Dermis microvascular lymphatic vessel endothelial cell (primary cell): Measurements from ENCODE around the gene DTWD1. TPM values are rescaled to one million over a fixed set of nuclear protein-coding genes. Genes with fewer than 3 reads are reported as not detected.
"Not testable (repeated sequence)": the region's sequence is repeated elsewhere in the genome, so short reads cannot be mapped to it uniquely, and the experiment has no call there.

Experiments
- DNase-seq, 2 donors: peaks; one replicate each; pipeline versions ENCODE4 v3.0.0 to v3.0.0-alpha.2; 2010; ENCODE audit warnings: low read depth in 2 of 2
- total RNA-seq: library from RNA; depleted of rRNA; stranded (reverse); fragments of >200 nt; gene quantifications from 2 replicates; pipeline ENCODE4 v1.2.1, GENCODE V29; 2014

Gene DTWD1
- total RNA-seq, 1 donor from 2014 or later, result 13.0 TPM

DNA sequence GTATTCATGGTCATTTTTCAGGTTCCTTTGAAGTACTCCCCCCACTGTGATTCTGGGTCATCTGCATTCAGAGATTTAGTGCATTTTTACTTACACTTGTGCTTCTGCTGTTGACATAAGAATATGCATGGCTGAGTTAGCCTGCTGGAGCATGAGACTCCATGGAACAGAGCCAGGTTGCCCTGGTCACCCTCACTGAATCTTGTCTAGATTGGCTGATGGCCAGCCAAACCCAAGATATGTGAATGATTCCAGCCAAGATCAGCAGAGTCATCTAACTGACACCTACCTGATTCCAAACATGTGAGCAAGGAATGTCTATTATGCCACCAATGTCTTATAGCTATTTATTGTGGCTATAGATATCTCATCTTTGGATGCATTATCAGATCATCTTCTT lies 25.1 kb downstream of the DTWD1 start:
- peak in 1 of 2 donors; percentile 47 for DNase-seq

- DNase-seq, result no peak
Observed at GRCh38 chr15:49646891-49647290, 26.0 kb downstream of the DTWD1 start.

GRCh38 chr15:49649987-49650386 lies 29.1 kb downstream of the DTWD1 start:
- no peak for DNase-seq

DNA sequence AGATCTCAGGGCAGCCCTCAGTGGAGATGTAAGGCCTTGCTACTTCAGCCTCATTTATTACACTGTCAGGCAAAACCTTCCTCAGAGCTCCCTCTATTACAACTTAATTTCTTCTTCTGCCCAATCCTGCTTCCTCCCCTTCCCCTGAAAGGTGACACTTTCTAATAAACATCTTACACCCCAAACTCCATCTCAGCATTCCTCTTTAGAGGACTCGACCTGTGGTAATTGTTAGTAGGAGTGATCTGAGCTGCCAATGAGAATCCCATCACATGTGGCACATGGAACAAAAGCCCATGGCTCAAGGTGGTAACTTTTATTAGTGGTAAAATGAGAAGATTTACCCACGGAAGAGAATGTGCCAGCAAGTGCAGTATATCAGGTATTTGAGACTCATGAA lies 29.8 kb downstream of the DTWD1 start:
- DNase-seq, result no peak

DNA sequence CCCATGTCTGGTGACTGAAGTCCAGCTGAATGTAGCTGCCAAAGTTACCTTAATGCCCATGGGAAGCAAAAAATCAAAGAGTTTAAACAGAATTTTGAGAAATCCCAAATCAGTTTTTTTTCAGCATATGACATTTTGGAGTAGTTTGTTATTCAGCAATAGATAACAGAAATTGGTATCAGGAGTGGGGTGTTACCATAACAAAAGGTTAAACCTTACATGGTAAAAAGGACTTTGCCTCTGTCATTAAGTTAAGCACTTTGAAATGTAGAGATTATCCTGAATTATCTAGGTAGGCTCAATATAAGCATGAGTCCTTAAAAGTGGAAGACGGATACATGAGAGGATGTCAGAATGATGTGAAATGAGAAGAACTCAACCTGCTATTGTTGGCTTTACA lies 32.1 kb downstream of the DTWD1 start:
- no peak for DNase-seq

DNA sequence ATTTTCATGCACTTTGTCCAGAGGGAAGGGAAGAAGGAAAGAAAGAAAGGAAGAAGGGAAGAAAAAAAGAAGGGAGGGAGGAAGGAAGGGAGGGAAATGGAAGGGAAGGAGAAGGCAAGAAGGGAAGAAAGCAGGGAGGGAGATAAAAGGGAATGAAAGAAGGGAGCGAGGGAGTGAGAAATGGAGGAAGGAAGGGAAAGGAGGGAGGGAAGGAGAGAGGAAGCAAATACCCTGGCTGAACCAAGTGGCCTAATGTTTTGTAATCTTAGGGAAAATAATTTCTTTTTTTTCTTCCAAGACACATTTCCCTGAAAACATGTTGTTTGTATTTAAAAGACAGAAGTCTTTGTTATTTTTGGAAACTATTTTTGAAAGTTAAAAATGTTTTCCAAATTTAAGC lies 35.9 kb downstream of the DTWD1 start:
- no peak for DNase-seq

- DNase-seq, result peak in 1 of 2 donors; percentile 19
Observed at GRCh38 chr15:49664716-49665115, 43.9 kb downstream of the DTWD1 start.

DNA sequence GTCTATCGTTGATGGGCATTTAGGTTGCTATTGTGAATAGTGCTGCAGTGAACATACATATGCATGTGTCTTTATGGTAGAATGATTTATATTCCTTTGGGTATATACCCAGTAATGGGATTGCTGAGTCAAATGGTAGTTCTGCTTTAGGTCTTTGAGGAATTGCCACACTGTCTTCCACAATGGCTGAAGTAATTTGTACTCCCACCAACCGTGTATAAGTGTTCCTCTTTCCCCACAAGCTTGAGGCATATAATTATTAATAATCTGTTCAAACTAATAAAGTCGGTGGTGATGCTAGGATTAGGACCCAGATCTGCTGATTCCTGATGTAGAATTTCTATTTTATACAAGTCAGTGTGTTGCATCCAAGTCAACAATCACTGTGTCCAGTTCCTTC lies 45.6 kb downstream of the DTWD1 start:
- DNase-seq, result not testable (repeated sequence)

DNA sequence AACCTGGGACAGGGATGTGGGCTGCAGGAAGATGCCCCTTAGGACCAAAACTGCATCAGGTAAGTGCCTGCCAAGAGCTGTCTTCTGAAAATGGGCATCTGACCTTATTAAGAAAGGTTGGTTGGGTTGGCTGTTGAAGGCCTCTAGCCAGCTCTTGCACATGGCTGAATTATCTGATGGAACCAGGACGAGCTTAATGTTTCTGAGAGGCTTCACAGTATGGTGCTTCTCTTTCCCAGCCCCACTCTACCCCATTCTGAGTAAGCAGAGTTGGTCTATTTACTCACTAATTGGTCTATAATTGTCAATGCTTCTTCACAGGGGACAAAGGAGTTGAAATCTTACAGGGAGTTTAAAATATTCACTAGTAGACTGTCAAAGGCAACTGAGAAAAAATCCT lies 48.4 kb downstream of the DTWD1 start:
- no peak for DNase-seq

DNA sequence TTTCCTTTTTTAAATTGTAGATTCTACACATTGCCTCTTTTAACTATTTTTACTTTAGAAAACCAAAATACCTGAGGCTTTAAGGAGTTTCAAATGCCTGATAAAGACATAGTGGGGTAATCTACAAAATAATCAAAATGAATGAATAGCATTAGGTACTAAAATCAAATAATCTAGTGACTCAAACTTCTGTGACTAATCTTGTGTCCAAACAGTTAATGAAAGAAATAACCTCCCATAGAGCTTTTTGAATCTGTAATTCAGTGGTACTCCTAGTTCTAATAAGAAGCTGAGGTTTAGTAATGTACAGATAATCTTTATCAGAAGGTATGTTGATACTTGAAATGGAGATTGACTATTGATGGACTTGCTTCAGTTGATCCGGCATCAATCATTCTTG lies 53.0 kb downstream of the DTWD1 start:
- no peak for DNase-seq

DNA sequence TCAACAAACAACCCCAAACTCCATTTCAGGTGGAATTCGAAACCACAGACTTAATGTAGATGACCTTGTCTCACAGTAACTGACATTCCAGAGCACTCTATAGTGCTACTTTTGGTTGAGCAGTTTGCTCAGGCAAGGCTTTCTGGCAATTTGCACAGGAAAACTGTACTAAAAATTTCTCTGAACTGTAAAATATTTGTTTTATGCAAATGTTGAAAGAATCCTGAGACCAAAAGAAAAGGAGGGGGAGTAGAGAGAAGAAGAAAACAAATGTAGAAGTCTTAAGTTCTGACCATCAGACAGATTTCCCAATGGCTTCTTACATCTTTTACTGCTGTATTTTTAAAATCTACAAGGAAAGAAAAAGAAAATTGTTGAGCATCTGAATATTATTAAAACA lies 53.5 kb downstream of the DTWD1 start:
- DNase-seq, result no peak

DNA sequence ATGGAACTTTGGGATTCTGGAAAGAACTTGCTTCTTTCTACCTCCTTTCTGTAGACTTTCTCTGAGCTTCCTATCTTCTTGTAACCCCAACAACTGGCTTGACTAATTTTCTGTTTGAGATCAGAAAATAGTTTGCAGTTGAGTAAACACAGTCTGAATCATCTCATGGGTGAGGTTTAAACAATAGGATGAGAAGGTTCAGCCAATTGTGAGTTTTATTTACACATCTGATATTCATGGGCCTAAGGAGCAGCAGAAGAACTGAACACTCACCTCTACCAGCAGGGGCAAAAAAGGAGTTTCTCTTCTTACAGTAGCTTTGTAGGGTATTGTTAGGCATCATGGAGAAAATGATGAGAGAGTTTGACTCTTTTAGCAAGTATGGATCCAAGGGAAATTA lies 54.2 kb downstream of the DTWD1 start:
- DNase-seq, result peak in 1 of 2 donors; percentile 24

GRCh38 chr15:49678655-49679054 lies 57.8 kb downstream of the DTWD1 start:
- DNase-seq, result no peak

- DNase-seq, result peak in 1 of 2 donors; percentile 42
Observed at GRCh38 chr15:49686599-49686998, 65.8 kb downstream of the DTWD1 start.

- no peak for DNase-seq
Observed at GRCh38 chr15:49688135-49688790, 67.4 kb downstream of the DTWD1 start.

GRCh38 chr15:49692514-49693090 lies 71.8 kb downstream of the DTWD1 start:
- DNase-seq, result no peak

GRCh38 chr15:49693498-49693897 lies 72.7 kb downstream of the DTWD1 start:
- no peak for DNase-seq

DNA sequence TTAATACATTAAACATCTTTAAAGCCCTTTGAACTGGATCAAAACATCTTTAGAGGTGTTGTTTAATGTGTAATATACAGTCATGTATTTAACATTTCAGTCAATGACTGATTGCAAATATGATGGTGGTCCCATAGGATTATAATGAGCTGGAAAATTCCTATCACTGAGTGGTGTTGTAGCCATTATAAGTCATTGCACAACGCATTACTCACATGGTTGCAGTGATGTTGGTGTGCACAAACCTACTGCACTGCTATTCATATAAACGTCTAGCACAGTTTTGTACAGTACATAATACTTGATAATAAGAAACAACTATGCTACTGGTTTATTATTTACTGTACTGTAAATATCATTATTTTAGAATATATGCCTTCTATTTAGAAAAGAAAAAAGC lies 75.6 kb downstream of the DTWD1 start:
- DNase-seq, result no peak

GRCh38 chr15:49697121-49697520 lies 76.3 kb downstream of the DTWD1 start:
- DNase-seq, result no peak

- DNase-seq, result not testable (repeated sequence)
Observed at GRCh38 chr15:49702982-49703381, 82.1 kb downstream of the DTWD1 start.
